ENCODE measurements around the gene DOCK4.

Gene DOCK4

DNA sequence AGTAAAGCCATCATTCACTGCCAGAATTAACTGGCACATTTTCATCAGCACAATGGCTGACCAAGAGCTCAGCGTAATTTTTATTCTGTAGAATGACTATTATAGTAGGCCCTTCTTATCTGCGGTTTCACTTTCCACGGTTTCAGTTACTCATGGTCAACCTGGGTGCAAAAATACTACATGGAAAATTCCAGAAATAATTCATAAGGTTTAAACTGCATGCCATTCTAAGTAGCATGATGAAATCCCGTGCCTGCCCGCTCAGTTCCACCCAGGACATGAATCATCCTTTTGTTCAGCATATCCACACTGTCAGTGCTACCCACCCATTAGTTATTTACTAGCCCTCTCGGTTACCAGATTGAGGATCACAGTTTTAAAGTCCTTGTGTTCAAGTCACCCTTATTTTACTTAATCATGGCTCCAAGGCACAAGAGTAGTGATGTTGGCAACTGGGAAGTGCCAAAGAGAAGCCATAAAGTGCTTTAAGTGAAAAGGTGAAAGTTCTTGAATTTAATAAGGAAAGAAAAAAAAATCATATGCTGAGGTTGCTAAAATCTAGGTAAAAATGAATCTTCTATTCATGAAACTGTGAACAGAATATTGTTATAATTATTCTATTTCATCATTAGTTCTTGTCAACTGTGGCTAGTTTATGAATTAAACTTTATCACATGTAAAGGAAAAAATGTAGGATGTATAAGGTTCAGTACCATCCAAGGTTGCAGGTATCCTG lies 204.9 kb downstream of the DOCK4 start:
- DNase-seq: no peak

GRCh38 chr7:111998326-111998725 lies 207.9 kb downstream of the DOCK4 start:
- DNase-seq: no peak

DNA sequence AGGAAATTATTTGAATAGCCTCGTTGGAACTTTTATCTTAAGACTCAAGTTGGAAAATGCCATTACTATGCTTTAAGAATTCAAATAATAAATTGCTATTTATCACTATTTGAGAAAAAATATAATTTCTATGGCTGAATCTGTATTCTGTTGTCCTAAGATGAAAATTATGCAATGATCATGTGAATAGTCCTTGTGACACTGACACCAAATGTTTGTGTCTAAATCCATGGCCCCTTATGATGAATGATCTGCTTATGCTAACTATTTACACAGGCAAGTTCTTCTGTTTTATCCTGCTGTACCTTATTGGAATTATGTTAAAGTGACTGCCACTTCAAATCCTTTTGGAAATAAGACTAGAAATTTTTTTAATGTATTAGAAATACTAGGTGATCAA lies 208.7 kb downstream of the DOCK4 start:
- DNase-seq: no peak

DNA sequence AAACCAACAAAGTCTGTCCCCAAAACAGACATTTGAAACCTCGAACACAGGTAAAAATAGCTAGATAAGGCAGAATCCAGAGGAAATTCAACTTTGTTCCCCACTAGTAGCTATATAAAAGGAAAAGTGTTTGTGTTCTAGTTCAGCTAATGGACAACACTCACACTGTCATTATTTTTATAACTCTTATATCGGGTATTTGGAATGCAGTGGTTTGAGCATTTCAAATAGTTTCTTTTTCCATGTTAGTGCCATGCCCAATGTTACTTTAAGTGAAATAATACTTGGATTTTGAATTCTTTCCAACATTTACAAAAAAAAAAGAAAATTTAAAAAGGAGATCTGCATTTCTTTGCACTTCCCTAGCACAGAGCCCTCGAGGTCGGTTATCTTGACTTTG lies 213.6 kb downstream of the DOCK4 start:
- no peak for DNase-seq

DNA sequence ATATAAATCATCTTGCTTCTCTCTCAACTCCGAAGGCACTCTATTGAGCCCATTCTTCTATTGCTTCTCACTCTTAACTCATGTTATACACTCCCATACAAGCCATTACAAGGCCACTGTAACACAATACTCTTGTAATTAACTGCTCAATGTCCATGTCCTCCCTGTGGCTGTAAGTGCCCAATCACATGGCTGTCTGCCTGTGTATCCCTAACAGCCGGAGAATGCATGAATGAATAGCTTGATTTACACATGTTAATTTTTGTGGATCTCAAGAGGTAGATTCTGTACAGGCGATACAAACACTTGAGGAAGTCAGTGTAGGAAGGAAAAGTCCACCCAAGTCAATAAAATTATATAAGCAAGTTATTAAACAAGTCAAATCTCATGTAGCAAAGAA lies 215.6 kb downstream of the DOCK4 start:
- DNase-seq: no peak

GRCh38 chr7:111987886-111988285 lies 218.3 kb downstream of the DOCK4 start:
- DNase-seq: no peak

GRCh38 chr7:111987115-111987826 lies 218.9 kb downstream of the DOCK4 start:
- DNase-seq: no peak

DNA sequence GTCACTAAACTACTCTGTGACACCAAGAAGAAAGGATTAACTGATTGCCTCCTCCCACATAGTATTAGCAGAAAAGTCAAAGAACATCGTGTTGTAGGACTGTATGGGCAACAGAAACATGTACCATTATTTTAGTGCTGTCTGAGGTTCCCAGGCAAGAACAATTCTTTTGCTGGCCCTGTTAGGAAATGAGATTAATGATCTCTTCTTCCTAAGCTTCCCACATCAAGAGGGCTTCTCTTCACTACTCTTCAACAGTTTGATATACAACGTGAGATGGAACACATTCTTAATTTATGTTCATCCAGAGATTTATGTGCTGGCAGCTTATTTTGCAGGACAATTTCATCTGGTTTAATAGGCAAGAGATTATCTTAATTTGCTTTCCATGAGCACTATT lies 219.6 kb downstream of the DOCK4 start:
- no peak for DNase-seq

- DNase-seq: no peak
Measured at GRCh38 chr7:111985798-111986197, 220.4 kb downstream of the DOCK4 start.

DNA sequence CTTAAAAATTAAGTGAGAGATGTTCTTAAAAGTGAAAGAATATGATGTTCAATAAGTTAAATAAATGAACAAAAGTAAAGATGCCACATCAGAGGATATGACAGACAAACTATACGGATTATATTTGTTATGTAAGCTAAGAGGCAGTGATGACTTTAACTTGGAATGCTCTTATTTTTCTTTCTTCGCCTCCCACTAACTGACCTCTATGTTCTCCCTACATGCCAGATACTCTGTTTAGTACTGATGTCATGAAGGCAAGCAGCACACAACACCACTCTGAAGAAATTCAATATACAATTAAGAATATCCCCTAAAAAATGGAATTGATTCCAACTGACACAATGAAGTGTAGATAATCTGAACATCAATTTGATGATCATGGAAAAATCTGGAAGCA lies 223.4 kb downstream of the DOCK4 start:
- no peak for DNase-seq

GRCh38 chr7:111982133-111982532 lies 224.1 kb downstream of the DOCK4 start:
- DNase-seq: no peak

DNA sequence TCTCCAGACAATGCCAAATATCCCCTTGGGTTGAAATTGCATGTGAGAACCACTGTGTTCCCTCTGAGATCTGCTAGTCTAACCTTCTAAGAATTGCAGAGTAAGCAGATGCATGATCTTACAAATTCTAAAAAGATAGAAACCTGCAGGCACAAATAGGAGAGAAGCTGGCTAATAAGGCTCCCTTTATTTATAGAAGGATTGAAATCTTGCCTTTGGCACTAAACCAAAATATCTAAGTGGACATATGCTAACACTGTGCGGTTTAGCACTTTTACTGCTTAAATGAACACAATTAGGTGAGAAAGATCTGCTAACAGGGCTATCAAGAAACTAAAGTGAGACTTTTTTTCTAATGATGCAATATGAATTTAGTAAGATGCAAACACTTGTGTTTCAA lies 225.5 kb downstream of the DOCK4 start:
- DNase-seq: no peak

- DNase-seq: no peak
Measured at GRCh38 chr7:111975346-111975745, 230.9 kb downstream of the DOCK4 start.

DNA sequence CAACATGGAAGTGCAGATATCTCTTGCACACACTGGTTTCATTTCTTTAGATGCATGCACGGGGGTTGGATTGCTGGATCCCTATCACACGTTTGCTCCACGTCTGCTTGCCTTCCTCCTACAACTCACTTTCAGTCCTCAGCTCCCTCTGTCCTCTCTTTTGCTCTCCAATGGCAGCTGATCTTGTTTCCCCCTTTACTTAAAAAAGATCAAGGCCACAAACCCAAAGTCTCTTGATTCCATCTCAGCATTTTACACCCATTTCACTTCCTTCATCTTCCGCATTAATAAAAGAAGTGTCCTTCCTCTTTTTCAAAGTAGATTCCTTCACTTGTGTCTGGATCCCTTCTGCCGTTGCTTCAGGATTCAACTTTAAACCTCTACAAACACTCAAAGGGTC lies 245.2 kb downstream of the DOCK4 start:
- no peak for DNase-seq

DNA sequence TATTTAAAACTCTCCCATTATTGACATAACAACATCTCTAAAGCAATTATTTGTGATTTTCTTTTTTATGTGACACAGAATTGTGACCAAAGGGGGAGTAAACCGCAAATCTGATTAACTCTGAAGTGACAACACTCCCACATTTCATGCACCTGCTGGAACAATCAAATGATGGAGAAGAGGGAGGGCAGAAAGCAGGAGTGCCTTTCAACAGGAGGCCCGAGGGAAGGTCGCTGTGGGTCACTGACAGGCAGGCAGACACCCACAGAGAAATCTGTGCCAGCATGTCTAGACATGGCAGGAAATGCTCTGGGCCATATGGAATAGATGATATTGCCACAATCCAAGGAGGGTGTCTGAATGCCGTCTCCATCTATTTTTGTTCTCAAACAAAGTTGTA lies 247.3 kb downstream of the DOCK4 start:
- DNase-seq: peak; percentile 50

DNA sequence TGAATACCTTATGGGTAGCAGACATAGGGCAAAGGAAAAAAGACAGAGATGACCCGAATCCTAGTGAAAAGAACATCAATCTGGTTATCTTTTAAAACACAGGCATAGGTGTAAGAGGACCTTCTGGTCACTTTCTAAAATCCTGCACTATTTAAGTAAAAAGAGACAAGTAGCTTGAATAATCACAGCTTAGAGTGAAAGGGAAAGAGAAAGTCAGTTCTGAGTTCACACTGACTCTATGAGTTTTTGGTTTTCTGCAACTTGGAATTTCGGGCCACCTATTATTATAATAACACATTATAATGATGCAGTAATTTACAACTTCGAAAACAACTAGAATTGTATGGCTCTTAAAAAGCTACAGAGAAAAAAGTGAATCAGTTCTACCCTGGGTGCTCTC lies 247.8 kb downstream of the DOCK4 start:
- DNase-seq: no peak

DNA sequence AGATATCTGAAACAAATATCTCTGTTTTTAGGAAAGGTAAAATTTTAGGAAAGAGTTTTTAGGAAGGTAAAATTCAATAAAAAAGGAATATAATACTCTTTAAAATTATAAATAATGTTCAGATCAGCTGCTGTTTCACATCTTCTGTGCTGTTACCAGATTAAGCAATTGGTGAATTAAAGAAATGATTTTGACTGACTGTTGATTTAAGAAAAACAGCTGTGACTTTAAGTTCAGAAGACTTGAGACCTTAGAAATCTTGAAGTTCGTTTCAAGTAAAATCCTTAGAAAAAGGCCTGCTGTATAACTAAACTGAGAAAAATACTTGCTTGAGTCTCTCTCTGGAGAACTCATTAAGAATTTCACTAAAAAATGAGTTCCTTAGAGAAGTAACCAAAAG lies 250.6 kb downstream of the DOCK4 start:
- no peak for DNase-seq

- DNase-seq: no peak
Measured at GRCh38 chr7:111954474-111955381, 251.5 kb downstream of the DOCK4 start.

DNA sequence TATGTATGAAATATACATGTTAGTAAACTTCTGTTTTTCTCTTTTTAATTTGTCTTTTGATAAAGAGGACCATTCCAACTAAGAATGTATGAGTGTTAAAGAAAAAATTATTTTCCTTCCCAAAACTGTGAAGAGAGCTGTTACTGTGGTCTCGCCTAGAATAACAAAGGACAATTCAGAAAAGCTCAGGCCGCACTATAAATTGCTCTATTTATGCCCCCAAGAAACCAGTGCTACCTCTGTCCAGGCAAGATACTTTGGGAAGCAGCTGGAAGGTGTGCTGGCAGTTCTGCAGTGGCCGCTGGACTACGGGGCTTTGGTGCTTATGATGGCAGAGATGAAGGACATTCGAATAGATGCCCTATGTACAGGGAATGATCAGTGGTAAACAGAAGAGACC lies 252.1 kb downstream of the DOCK4 start:
- no peak for DNase-seq

DNA sequence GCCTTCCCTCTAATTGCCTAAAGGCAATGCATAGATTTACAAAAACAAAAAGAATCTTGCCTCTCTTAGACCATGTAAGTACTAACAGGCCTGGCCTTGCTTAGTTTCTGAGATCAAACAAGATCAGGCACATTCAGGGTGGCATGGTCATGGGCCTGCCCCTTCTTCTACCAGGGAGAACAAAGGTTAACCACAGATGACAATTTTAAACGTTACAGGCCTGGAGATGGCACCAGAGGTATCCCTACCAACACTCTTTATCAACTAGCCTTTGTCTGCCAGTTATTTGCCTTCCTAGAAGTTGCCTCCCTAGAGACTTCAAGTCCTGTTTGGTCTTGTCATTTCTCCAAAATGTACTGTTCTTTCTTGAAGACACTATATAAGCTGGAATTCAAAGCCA lies 252.6 kb downstream of the DOCK4 start:
- DNase-seq: peak; percentile 55

DNA sequence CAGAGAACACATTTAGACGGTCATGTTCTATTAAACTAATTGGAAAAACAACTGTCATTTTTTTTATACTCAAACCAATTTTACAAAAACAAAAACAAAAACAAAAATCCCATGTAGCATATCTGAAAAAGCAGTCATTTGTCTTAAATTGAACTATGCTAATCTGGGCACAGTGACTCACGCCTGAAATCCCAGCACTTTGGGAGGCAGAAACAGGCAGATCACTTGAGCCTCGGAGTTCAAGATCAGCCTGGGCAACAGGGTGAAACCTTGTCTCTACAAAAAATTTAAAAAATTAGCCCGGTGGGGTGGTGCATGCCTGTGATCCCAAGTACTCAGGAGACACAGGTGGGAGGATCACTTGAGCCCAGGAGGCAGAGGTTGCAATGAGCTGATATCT lies 253.4 kb downstream of the DOCK4 start:
- no peak for DNase-seq

GRCh38 chr7:111951052-111951451 lies 255.1 kb downstream of the DOCK4 start:
- DNase-seq: no peak

DNA sequence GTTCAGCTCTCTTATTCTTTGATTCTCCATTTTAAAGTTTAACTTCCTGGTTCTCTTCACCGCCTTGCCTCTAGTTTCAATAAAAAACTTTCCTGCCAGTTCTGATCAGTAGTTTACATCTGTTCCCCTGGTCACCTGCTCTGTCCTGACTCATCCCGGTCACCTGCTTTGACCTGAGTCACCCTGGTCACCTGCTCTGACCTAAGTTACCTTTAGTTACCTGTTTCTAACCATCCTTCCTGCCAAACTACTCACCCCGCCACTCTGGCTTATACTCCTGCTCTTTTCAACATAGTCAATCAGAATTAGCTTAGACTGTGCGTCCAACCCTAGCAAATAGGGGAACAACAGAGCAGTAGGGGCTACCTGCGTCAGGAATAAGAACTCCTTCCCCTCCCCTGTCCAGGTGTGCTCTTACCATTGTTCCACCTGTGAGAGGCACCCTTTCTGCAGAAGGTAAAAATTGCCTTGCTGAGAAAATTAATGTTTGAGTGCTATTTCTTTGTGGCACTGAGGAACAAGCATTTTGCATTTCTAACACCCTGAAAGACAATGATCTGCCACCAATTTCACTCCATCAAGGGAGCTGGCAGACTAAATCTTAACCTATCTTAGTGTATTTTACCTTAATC lies 263.6 kb downstream of the DOCK4 start:
- no peak for DNase-seq

Measured in NCI-H1092 treated with DMSO at 0.1 percent for 48 hours (cell line).